Testis (tissue), 3 donors: Measurements from ENCODE around the gene IBTK. TPM values are rescaled to one million over a fixed set of nuclear protein-coding genes. Genes with fewer than 3 reads are reported as not detected.

Source experiments
- DNase-seq: peaks from one replicate; pipeline ENCODE4 v3.0.0-alpha.2; 2019
- H3K27ac ChIP-seq, 2 donors: fragments of 200-600 bp; sonication (generic); one replicate each; pipeline ENCODE4 v1.5.1; 2019
- H3K27me3 ChIP-seq: fragments of 200-600 bp; sonication (generic); one replicate; pipeline ENCODE4 v1.5.1; 2019
- H3K36me3 ChIP-seq: fragments of 200-600 bp; sonication (generic); one replicate; pipeline ENCODE4 v1.5.1; 2017; ENCODE audit warnings: low read depth; ENCODE audit errors: missing control alignments
- H3K4me1 ChIP-seq: fragments of 200-600 bp; sonication (generic); one replicate; pipeline ENCODE4 v1.5.1; 2019
- H3K4me3 ChIP-seq, 2 donors: fragments of 200-600 bp; sonication (generic); one replicate each; pipeline ENCODE4 v1.5.1; 2017 to 2019
- H3K9me3 ChIP-seq: fragments of 200-600 bp; sonication (generic); one replicate; pipeline ENCODE4 v1.5.1; 2017
- POLR2A ChIP-seq: fragments of 450-650 bp; IDR thresholded peaks from one replicate; pipeline ENCODE4 v1.6.1; 2017; ENCODE audit warnings: antibody characterized with exemption, mild to moderate bottlenecking, moderate library complexity
- WGBS, 2 donors: methylation state at CpG; one replicate each; pipeline ENCODE4 v1.1.5; 2018; 5-methylcytosine and 5-hydroxymethylcytosine counted together
- intact Hi-C: fragments of 100-400 bp; cut with DNase I; formaldehyde crosslinking; loops from one replicate; pipeline ENCODE4 v1.15.1; 2023; ENCODE audit warnings: low total_unique reads
- polyA plus RNA-seq: library from polyadenylated mRNA; stranded (reverse); fragments of 350-450 nt; fragmentation: Illumina TruSeq; extraction: RNeasy Lipid Tissue Mini Kit (QIAGEN cat#74804); gene quantifications from one replicate; pipeline ENCODE4 v1.2.3, GENCODE V29; 2014; ENCODE audit warnings: low read depth, low replicate concordance; ENCODE audit not compliant: insufficient read depth
- total RNA-seq, 2 donors: library from RNA; depleted of rRNA; stranded (reverse); fragments of >200 nt; gene quantifications; one replicate each; pipeline ENCODE4 v1.2.3, GENCODE V29; 2016
- TF ChIP-seq, protein P1 (sequence below), 3 experiments: fragments of 450-650 bp in 2 of 3; fragments of 200-600 bp in 1 of 3; sonication (generic) in 1 of 3; IDR thresholded peaks; one replicate each; pipeline ENCODE4 v1.5.1; 2016 to 2019; ENCODE audit warnings: antibody characterized with exemption in 3 of 3, mild to moderate bottlenecking in 2 of 3, moderate library complexity in 1 of 3

The IBTK gene
- total and polyA plus RNA-seq, 3 donors from 2014 or later, result 13.8 to 26.6 (median 23.9) TPM

DNA sequence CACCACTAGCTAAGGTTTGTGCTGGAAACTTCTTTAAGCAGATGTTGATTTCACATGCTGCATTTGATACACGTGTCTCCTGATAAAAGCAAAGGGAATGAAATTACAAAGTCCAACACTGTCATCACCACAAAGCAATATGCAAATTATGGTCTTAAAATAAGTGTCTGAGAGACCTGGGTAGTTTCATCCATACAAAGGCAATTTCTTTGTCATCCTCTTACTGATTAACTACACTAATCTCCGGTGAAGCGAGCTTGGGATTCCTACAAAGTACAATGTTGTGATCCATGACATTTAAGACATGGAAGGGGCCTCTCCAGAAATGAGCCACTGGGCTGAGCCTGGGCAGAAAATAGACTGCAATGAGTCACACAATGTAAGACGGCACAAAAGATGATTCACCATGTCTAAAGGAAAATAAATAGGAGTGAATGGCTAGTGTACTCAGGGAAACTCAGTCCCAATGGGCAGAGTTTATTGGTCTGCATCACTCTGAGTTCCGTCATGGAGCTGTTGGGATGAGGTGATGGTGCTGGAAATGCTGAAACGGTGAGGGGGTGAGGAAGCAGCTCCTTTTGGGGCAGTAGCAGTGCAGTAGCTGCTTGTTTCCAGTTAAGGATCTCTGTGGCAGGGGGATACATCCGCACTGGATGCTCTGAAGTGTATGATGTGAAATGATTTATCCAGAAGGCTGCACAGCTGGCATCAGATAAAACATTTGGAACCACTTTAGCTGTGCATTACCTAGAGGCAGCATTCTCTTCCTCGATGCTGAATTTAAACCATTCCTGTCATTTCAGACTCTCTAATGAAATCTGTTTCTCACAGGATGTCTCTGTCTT is 103.3 kb downstream of the IBTK start:
- H3K4me3 ChIP-seq, result no peak overlapping the region
- H3K9me3 ChIP-seq, result no peaks in the 10 kb centered on the region
- H3K4me1 ChIP-seq, result no peaks in the 10 kb centered on the region
- TF ChIP-seq POLR2A, result no peak
- TF ChIP-seq, protein P1, sequence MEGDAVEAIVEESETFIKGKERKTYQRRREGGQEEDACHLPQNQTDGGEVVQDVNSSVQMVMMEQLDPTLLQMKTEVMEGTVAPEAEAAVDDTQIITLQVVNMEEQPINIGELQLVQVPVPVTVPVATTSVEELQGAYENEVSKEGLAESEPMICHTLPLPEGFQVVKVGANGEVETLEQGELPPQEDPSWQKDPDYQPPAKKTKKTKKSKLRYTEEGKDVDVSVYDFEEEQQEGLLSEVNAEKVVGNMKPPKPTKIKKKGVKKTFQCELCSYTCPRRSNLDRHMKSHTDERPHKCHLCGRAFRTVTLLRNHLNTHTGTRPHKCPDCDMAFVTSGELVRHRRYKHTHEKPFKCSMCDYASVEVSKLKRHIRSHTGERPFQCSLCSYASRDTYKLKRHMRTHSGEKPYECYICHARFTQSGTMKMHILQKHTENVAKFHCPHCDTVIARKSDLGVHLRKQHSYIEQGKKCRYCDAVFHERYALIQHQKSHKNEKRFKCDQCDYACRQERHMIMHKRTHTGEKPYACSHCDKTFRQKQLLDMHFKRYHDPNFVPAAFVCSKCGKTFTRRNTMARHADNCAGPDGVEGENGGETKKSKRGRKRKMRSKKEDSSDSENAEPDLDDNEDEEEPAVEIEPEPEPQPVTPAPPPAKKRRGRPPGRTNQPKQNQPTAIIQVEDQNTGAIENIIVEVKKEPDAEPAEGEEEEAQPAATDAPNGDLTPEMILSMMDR (IDR thresholded peaks at IDR 0.05), result no peak
- H3K27ac ChIP-seq, result no peak overlapping the region
- WGBS, 2 donors, result 56 to 64% methylated on average over 8 of the region's 8 CpGs
- DNase-seq, result no peak
- H3K27me3 ChIP-seq, result no peaks in the 10 kb centered on the region
- intact Hi-C loops, result no loop called here
- H3K36me3 ChIP-seq, result no peaks in the 10 kb centered on the region

DNA sequence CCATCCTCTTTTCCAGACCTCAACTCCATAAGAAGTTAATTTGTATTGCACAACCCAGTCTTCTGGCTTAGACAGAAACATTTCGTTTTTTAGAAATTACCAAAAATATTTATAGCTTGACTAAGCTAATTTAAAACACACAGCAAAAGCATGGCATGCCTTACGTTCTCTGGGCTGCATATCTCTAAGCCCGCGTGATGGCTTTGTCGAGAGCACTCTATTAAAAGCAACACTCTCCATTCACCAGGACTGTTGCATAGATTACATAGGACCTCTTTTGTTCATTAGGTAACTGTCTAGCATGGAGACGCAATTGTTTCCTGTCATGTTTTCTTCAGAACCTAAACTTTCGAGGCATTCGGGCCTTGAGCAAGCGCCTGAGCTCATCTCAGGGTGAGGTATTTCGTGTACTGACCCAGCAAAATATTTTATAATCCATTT is 104.5 kb downstream of the IBTK start:
- Histone ChIP-seq H3K9me3 (no peaks in the 10 kb centered on the region), H3K27me3 (no peaks in the 10 kb centered on the region), H3K4me3 (no peak overlapping the region), H3K36me3 (no peaks in the 10 kb centered on the region), H3K4me1 (no peaks in the 10 kb centered on the region), H3K27ac (no peak overlapping the region)
- 91 to 96% methylated on average over 10 of the region's 10 CpGs for WGBS, 2 donors
- DNase-seq, result no peak
- intact Hi-C loops, result no loop called here
- no peak for TF ChIP-seq POLR2A
- TF ChIP-seq, protein P1 (IDR thresholded peaks at IDR 0.05), result no peak

DNA sequence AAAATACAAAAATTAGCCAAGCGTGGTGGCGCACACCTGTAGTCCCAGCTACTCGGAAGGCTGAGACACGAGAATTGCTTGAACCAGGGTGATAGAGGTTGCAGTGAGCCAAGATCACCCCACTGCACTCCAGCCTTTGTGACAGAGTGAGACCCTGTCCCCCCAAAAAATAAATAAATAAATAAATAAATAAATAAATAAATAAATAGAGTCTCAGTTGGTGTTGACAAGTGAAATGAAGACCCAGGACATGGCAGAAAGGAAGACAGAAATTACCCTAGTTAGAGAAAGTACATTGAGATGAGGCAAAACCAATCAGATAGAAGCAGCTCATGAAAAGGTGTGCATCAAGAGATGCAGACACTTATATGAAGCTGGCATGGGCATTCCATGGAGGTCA is 105.0 kb downstream of the IBTK start:
- no peak for DNase-seq
- WGBS, 2 donors, result 81 to 88% methylated on average over 4 of the region's 4 CpGs
- intact Hi-C loops, result no loop called here

DNA sequence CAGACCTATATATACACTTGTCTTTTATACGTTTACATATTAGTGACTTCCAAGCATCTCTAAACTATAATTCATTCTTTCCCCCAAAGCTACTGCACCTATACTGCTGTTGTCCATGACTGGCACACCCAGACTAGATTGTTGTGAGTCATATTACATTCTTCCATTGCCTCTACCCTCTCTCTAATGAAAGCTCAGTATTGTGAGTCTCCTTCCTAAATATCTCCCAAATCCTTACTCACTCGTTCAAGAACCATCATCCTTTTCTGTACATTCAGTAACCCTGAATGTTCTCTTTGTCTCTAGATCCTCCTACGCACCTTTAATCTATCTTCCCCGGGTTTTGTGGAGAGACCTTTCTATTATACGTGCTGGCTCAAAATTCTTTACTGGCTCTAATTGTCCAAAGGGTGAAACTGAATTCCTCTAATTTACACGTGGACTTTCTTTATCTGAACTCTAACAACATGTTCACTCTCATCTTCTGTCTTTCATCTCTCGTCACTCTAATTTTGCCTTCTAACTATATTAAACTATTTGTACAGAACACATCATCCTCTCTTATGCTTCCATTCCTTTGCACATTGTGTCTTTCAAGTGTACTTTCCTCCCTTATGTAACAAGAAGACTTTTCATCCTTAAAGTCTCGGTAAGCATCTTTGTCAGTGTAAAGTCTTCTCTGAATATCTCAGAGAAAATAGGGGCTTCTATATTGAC is 109.3 kb downstream of the IBTK start:
- Histone ChIP-seq H3K4me3 (no peak overlapping the region), H3K4me1 (no peaks in the 10 kb centered on the region), H3K36me3 (no peaks in the 10 kb centered on the region), H3K27ac (no peak overlapping the region), H3K27me3 (no peaks in the 10 kb centered on the region), H3K9me3 (no peaks in the 10 kb centered on the region)
- WGBS, 2 donors, result 56 to 63% methylated on average over 8 of the region's 8 CpGs
- TF ChIP-seq, protein P1 (IDR thresholded peaks at IDR 0.05), result no peak
- no peak for TF ChIP-seq POLR2A
- no peak for DNase-seq
- intact Hi-C loops, result no loop called here

More for the DNA sequence above, 105.0 kb downstream of the IBTK start:
- Histone ChIP-seq H3K4me3 (no peak overlapping the region), H3K4me1 (no peaks in the 10 kb centered on the region), H3K27ac (no peak overlapping the region), H3K36me3 (no peaks in the 10 kb centered on the region), H3K9me3 (no peaks in the 10 kb centered on the region), H3K27me3 (no peaks in the 10 kb centered on the region)
- TF ChIP-seq, protein P1 (IDR thresholded peaks at IDR 0.05), result no peak
- TF ChIP-seq POLR2A, result no peak
